HG02588 (cell line): Measurements from ENCODE around the gene ECI1.

ENCODE experiments used
- ATAC-seq: cut with Tn5 transposase; IDR thresholded peaks from one replicate; pipeline ENCODE4 v1.9.1; 2021; ENCODE audit warnings: mild to moderate bottlenecking, moderate library complexity; ENCODE audit not compliant: unreplicated experiment

The ECI1 gene

GRCh38 chr16:2251296-2252111 is at the start of gene ECI1:
Gene ECI1 (minus strand): TSS chr16:2251587. CDS start chr16:2251566, 21 bp downstream.
- peak; percentile 87 for ATAC-seq

DNA sequence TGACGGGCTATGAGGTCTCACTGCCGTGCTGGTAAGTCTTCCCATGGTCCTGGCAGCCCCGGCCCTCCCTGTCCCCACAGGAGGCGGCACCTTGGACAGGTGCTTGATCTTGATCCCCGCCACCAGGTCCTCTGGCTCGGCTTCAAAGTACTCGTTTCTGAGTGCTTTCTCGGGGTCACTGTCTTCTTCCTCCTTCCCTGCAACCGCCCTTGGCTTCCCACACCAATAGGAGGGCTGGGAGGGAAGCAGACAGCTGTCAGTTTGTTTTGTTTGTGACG is 48.5 kb upstream of the ECI1 start:
- no peak for ATAC-seq

DNA sequence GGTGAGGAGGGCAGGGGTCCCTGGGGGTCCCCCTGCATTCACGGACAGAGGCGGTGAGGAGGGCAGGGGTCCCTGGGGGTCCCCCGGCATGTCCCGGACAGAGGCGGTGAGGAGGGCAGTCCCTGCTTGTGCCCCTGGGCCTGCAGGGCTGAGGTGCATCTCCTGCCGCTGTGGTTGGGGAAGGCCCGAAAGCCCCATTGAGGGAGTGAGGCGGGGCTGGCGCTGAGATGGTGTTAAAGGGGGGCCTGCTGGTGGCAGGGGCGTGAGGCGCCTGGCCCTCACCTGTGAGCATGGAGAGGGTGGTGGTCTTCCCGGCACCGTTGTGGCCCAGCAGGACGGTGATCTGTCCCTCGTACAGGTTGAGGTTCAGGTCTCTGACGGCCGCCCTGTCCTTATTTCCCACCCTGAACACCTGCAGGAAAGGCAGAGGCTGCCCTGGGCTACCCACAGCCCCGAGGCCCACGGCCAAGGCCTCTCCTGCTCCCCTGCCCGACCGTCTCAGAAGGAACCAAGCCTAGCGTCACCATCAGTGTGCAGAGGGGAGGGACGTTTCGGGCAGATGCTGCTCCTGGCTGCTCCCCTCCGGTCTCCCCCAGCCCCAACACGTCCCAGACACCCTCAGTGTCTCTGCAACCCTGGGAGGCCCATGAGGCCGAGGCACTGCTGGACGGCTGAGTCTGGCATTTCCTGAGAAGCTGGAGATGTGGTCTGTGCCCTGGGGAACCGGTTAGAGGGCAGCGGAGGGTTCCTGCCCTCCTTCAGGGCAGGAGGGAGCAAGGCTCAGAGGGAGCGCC is 47.9 kb upstream of the ECI1 start:
- ATAC-seq: no peak

GRCh38 chr16:2298621-2299020 is 47.2 kb upstream of the ECI1 start:
- no peak for ATAC-seq

DNA sequence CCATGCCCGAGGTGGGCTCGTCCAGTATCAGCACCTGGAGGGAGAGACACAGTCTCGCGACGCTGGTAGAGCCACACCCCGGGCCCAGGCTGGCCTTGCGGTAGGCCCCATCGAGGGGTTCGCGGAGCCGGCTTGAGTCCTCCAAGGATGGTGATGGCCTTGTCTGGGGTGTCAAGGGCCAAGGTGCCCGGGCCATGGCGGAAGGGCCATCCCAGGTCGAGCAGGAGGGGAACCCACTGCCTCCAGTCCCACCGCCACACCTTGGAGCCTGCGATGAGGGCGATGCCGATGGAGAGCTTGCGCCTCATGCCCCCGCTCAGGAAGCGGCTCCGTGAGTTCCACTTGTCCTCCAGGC is 46.1 kb upstream of the ECI1 start:
- ATAC-seq: no peak

DNA sequence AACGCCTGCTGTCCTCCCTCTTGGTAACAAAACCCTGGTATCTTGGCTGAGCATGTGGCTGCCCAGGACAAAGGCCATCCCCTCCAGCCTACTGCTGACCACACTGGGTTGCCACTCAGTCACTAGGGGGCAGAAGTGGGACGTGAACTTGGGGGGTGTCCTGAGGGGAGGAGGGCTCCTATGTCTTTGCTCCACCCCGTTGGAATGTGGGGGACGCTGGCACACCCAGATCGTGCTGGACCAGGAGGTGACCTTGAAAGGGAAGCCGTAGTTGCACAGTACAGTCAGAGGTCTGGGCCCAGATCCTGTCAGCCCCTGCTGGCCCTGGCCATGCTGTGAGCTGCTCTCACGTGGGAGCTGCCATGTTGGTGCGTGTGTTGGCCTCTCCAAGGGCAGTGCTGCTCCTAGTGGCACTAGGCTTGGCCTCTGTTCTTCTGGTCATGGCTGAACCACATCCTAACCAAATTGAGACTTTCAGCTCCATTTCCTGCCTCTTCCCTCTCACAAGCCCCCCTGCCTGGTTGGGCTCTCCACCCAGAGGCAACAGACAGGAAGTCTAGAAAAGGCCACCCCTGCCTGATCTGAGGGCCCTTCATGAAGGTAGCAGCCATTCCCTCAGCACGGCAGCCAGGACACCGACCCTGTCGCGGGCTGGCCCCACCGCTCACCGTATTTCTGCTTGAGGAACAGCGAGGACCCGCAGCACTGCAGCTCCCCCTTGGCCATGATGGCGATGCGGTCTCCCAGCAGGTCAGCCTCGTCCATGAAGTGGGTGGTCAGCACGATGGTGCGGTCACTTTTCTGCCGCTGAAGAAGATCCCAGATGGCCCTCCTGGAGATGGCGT is 45.5 kb upstream of the ECI1 start:
- ATAC-seq: no peak

DNA sequence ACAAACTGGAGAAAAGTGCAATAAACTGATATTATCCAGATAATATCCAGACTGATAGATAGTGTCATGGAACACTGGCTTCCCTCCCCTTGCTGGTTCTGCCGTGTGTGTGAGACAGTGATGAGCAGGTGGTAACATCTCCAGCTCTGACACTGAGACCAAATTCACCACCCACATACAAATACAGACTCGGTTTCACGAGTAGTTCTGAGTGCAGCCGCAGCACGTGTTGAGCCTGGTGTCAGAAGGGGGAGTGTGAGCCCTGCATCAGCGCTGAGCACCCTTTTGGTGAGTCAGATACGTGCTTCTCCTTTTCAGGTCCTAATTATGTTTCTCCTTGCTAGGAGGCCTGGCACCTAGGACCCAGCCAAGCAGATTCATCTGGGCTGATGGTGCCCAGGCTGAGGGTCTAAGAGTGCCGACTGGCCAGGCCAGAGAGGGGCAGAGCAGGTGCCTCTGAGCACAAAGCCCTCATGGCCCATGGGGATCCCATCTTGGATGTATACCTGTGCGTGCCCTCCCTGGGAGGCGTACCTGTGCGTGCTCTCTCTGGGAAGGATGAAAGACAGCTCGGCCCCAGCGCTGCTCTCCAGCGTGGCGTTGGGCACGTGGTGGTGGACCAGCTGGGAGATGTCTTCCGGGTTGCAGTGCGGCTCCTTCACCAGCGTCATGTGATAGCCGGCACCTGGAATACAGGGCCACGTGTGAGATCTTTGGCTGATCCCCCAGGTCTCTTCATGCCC is 43.8 kb upstream of the ECI1 start:
- ATAC-seq: no peak

DNA sequence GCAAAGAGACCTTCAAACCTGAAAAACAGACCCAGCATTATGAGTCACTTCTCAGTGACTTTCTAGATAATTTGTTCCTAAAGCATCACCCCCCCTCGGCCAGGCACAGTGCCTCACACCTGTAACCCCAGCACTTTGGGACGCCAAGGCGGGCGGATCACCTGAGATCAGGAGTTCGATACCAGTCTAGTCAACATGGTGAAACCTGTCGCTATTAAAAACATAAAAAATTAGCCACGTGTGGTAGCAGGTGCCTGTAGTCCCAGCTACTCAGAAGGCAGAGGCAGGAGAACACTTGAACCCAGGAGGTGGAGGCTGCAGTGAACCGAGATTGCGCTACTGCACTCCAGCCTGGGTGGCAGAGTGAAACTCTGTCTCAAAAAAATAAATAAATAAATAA is 40.8 kb upstream of the ECI1 start:
- ATAC-seq: no peak

DNA sequence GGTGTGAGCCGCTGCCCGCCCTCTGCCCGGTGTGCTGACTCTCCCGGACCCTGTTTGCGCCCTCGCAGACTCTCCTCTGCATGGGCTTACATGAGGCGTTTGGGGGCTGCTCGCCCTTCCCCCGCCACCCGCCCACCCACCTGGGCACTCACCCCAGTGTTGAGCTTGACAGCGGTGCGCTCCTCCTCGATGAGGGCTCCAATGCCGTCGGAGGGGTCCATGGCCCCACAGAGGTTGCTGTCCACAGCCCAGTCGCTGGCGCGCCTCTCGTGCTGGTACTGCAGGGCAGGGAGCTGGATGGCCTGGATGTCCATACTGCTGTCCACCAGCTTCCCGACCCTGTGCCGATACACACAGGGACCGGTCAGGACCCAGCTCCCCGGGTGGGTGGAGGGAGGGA is 37.9 kb upstream of the ECI1 start:
- no peak for ATAC-seq

- no peak for ATAC-seq
Observed at GRCh38 chr16:2288726-2289125, 37.3 kb upstream of the ECI1 start.

- ATAC-seq: no peak
Observed at GRCh38 chr16:2287916-2288547, 36.6 kb upstream of the ECI1 start.

GRCh38 chr16:2286550-2286949 is 35.2 kb upstream of the ECI1 start:
- no peak for ATAC-seq

DNA sequence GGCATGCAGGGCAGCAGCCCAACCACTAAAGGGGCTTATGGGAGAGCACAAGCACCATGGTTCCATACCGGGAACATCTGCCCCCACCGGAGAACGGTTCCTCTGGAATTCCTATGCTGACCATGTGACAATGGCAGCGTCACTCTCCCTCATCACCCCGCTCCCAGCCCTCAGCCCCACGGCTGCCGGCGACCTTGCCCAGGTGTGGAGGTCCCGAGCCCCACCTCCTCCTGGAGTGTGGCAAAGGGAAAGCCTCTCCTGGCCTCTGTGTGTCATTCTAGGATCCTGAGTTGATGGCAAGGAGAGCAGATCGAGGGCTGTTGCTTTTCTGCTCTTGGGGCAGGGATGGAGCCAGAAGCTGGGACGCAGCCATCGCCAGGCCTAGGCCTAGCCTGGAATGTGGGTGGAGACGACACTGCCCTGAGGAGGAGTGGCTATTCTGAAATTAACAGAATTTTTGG is 34.4 kb upstream of the ECI1 start:
- no peak for ATAC-seq

DNA sequence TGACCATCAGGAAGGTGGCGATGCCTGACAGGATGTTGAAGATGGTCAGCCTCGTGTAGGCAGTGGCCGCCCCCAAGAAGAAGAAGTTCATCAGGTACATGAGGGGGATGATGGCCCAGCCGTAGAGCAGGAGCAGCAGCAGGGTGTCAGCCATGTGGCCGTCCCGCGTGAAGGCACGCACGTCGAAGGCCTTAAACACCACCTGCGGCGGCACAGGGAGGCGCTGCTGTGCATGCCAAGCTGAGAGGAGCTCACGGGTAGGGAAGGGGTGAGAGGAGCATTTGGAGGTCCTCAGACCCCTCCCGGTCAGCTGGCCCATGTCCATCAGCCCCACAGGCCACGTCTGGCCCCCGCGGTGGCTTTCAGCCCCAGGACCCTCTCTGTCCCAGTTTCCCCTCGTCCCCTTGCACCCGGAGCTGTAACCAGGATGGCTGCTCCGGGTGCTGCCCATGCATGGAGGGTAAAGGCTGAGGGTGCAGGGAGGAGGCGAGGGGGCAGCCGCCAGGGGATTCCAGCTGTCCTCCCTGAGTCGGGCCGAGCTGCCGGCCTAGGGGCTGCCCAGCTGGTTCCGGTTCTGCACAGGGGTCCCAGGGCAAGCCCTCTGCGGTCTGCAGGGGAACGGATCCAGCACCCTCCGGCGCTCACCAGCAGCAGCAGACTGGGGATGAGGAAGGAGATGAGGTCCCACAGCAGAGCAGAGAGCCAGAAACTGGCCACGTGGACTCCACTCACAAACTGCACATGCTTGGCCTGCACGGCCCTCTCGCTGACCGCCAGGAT is 33.6 kb upstream of the ECI1 start:
- no peak for ATAC-seq

DNA sequence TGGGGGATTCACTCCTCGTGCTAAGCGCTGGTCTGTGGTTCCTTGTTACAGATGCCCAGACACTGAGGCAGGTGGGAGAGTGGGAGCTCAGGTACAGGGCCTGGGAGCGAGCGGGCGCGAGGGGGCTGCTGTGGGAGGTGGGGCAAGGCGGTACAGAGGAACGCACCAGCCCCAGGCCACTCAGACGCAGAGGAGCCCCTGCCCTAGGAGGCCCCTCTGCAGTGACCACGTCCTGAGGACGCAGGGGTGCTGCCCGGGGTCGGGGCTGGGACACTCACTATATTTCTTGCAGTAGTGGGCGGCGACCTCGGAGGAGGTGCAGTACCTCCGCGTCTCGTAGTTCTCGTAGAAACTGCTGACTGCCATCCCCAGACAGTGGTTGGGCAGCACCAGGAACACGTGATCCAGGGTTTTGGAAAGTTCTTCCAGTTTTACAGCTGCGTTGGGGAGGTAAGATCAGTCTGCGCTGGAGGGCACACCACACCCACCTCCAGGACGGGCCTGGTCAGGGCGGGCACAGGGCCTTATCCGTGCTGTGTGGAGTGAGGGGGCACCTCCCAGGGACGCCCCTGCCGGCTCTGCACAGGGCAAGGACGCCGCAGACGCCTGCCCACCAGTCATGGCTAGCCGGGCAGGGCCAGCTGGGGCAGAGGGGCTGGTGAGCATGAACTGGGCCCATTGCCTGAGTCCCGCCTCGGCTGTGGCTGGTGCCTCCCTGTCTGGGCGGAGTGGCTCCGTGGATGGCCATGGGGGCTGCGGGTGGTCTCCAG is 32.8 kb upstream of the ECI1 start:
- no peak for ATAC-seq

DNA sequence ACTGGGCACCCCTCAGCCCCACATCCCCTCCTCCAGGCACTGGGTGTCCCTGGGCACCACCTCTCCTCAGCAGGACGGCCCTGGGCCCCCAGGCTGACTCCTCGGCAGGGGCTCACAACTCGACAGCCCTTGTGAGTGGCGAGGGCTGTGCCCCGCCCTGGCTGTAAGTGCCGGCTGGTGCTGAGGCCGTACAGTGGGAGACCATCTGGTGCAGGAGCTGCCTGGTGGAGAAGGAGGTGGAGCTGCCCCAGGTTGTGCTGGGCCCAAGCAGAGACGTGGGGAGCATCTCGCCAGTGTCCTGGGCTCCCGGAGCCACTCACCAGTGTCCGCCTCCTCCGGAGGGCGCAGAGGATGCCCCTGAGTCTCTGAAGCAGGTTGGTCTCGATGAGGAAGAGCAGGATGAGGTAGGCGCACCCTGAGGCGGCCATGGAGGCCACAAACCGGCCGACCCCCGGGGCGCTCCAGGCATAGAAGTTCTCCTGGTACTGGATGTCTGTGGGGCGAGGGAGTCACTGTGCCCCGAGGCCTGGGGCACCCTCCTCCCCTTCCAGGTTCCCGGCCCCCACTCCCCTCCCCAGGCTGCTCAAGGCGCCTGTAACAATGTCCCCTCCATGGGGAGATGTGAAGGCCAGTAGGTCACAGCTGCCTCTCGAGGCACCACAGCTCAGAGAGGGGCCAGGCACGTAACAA is 31.6 kb upstream of the ECI1 start:
- no peak for ATAC-seq

DNA sequence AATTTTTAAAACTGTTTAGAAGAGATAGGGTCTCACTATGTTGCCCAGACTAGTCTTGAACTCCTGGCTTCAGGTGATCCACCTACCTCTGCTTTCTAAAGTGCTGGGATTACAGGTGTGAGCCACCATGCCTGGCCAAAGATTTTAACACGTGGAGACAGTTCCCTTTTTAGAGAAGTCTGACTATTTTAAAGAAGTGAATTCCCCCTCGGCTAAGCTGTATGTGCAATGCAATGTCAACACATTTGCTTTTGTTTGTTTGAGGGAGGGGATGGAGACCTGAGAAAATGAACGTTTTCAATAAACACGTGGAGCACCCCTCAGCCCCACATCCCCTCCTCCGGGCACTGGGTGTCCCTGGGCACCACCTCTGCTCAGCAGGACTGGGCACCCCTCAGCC is 30.9 kb upstream of the ECI1 start:
- ATAC-seq: no peak

DNA sequence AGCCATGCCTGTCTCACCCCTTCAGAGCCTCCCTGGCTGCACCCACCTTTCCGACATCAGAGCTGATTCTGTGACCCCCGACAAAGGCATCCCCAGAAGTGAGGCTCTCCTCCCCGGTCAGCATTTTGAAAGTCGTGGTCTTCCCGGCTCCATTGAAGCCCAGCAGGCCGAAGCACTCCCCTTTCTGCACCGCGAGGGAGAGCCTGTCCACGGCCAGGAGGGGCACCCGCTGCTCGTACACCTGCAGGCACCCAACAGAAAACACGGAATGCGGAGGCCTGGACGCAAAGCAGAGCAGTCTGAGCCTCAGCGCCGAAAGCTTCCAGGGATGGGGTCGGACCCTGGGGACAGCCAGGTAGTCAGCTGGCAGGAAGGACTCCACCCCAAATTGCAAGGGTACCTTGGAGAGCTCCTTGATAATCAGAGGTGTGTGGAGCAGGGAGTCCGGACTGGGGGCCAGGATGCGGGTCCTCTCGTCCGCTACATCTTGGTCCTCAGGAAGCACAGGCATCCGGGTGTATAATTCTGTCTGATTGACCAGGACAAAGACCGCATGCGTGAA is 29.7 kb upstream of the ECI1 start:
- ATAC-seq: no peak
